ENCODE results near the gene SULF2.
"Not testable (repeated sequence)": the region's sequence is repeated elsewhere in the genome, so short reads cannot be mapped to it uniquely, and the experiment has no call there.

The SULF2 gene

GRCh38 chr20:47810721-47811347, 25.6 kb upstream of the SULF2 start:
- no peak overlapping the region for H3K4me3 ChIP-seq (ENCODE audit: low read depth, low read length)
- TF ChIP-seq CTCF (conservative IDR thresholded peaks at IDR 0.05; ENCODE audit: low read depth, low read length): no peak
- no peak for DNase-seq (ENCODE audit: low read depth)

- no peak for TF ChIP-seq CTCF (conservative IDR thresholded peaks at IDR 0.05; ENCODE audit: low read depth, low read length)
- no peak overlapping the region for H3K4me3 ChIP-seq (ENCODE audit: low read depth, low read length)
- DNase-seq (ENCODE audit: low read depth): no peak
Measured at GRCh38 chr20:47810116-47810677, 24.9 kb upstream of the SULF2 start.

- TF ChIP-seq CTCF (conservative IDR thresholded peaks at IDR 0.05; ENCODE audit: low read depth, low read length): no peak
- H3K4me3 ChIP-seq (ENCODE audit: low read depth, low read length): no peak overlapping the region
- no peak for DNase-seq (ENCODE audit: low read depth)
Measured at GRCh38 chr20:47809161-47809960, 24.1 kb upstream of the SULF2 start.

- TF ChIP-seq CTCF (conservative IDR thresholded peaks at IDR 0.05; ENCODE audit: low read depth, low read length): no peak
- no peak for DNase-seq (ENCODE audit: low read depth)
- H3K4me3 ChIP-seq (ENCODE audit: low read depth, low read length): no peak overlapping the region
Measured at GRCh38 chr20:47805951-47806350, 20.7 kb upstream of the SULF2 start.

- DNase-seq (ENCODE audit: low read depth); H3K4me3 ChIP-seq (ENCODE audit: low read depth, low read length): not testable (repeated sequence)
Measured at GRCh38 chr20:47804972-47805371, 19.7 kb upstream of the SULF2 start.

- not testable (repeated sequence) for H3K4me3 ChIP-seq (ENCODE audit: low read depth, low read length); DNase-seq (ENCODE audit: low read depth)
Measured at GRCh38 chr20:47804224-47804825, 19.0 kb upstream of the SULF2 start.

GRCh38 chr20:47802975-47803374, 17.7 kb upstream of the SULF2 start:
- DNase-seq (ENCODE audit: low read depth): no peak
- no peak for TF ChIP-seq CTCF (conservative IDR thresholded peaks at IDR 0.05; ENCODE audit: low read depth, low read length)
- H3K4me3 ChIP-seq (ENCODE audit: low read depth, low read length): no peak overlapping the region
